Tongue (tissue), 2 donors: ENCODE measurements around the gene PBRM1. TPM values are rescaled to one million over a fixed set of nuclear protein-coding genes. Genes with fewer than 3 reads are reported as not detected.
A peak's percentile ranks its signal among the peaks of the same experiment; 100 is the strongest.

Experiments
- DNase-seq: peaks from one replicate; pipeline ENCODE4 v3.0.0-alpha.2; 2015
- total RNA-seq: library from RNA; depleted of rRNA; stranded (reverse); fragments of >200 nt; gene quantifications from one replicate; pipeline ENCODE4 v1.2.3, GENCODE V29; 2014

Gene PBRM1
- total RNA-seq, 1 donor from 2014 or later, result 94.3 TPM

DNA sequence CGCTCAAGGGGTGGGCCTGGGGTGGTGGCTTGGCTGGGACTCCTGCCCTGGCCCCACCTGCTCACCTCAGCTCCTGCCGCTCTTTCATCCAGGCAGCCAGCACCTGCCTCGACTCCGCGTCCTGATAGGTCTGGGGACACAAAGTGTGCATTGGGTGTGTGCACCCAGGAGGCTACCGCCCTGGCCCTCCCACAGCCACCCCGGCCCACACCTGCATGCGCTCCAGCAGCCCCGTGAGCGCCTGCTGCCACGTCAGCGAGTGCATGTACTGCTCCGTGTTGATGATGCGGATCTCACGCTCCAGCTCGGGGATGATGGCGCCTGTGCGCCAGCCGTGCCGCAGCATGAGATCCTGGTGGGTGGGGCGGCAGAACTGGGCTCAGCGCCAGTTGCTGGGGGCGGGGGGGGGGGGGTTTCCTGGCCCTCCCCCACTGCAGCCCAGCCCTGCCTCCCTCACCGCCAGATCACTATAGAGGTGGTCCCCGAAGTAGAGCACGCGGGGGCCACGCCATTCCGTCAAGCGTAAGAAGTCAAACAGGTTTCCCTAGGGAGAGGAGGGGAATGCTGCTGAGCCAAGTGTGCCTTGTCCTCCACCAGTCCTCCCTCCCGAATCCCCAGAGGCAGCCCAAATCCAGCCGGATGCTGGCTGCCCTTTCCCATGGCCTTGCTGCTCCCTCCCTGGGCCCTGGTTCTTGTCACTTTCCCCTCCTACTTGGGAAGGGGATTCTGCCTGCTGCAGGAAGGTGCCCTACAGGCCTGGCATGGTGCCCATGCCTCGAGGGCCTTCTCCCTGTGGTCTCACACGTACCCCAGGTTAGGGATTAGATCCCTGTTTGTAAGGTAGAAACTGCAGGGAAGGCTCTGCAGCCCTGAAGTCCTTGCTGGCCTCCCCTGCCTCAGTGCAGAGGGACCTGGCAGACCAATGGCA, 160.7 kb downstream of the PBRM1 start:
- DNase-seq, result peak; percentile 71

DNA sequence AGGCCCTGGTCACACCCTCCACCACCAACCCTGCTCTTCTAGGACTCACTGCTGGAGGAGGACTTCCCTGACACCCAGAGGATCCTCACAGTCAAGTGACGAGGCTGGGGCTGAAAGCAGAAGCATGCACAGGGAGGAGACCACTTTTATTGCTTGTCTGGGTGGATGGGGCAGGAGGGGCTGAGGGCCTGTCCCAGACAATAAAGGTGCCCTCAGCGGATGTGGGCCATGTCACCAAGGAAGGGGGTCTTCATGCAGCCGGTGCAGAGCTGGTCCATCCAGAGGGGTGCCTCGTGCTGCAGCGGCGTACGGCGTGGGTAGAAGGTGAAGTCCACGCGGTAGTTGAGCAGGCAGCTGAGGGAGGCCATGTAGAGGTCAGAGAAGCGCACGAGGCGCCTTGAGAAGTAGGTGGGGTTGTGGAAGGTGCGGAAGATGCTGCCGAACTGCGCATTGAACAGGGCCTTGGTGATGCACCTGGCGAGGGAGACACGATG, 161.4 kb downstream of the PBRM1 start:
- no peak for DNase-seq

DNA sequence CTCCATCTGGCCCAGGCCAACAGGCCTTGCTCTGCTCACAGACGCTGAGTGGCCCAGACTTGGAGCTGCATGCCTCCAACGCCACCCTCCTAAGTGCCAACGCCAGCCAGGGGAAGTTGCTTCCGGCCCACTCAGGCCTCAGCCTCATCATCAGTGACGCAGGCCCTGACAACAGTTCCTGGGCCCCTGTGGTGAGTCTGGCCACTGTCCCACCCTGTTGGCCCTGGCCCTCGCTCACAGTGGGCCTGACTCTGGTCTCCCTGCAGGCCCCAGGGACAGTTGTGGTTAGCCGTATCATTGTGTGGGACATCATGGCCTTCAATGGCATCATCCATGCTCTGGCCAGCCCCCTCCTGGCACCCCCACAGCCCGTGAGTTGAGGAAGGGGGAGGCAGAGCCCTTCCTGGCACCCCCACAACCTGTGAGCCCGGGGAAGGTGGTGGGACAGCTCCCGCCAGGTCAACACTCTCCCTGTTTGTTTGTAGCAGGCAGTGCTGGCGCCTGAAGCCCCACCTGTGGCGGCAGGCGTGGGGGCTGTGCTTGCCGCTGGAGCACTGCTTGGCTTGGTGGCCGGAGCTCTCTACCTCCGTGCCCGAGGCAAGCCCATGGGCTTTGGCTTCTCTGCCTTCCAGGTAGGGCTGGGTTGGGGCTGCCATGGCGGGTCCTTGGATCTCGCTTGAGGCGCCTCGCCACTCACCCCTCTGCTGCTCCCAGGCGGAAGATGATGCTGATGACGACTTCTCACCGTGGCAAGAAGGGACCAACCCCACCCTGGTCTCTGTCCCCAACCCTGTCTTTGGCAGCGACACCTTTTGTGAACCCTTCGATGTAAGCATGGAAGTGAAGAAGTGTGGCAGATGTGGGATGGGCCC, 162.1 kb downstream of the PBRM1 start:
- no peak for DNase-seq

DNA sequence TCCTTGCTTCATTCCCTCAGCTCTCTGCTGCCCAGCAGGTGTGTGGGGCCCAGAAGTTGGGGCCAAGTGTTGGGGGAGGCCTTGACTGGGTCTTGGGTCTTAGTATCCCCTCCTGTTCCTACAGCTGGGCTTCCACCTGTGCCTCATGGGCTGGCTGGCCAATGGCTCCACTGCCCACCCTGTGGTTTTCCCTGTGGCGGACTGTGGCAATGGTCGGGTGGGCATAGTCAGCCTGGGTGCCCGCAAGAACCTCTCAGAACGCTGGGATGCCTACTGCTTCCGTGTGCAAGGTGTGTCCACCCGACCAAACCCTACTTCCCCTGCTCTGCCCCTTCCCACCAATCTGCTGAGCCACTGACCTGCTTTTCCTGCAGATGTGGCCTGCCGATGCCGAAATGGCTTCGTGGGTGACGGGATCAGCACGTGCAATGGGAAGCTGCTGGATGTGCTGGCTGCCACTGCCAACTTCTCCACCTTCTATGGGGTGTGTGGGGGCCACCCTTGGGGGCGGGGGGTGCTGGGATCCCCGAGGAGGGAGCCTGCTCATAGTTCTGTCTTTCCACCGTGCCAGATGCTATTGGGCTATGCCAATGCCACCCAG, 163.0 kb downstream of the PBRM1 start:
- no peak for DNase-seq

DNA sequence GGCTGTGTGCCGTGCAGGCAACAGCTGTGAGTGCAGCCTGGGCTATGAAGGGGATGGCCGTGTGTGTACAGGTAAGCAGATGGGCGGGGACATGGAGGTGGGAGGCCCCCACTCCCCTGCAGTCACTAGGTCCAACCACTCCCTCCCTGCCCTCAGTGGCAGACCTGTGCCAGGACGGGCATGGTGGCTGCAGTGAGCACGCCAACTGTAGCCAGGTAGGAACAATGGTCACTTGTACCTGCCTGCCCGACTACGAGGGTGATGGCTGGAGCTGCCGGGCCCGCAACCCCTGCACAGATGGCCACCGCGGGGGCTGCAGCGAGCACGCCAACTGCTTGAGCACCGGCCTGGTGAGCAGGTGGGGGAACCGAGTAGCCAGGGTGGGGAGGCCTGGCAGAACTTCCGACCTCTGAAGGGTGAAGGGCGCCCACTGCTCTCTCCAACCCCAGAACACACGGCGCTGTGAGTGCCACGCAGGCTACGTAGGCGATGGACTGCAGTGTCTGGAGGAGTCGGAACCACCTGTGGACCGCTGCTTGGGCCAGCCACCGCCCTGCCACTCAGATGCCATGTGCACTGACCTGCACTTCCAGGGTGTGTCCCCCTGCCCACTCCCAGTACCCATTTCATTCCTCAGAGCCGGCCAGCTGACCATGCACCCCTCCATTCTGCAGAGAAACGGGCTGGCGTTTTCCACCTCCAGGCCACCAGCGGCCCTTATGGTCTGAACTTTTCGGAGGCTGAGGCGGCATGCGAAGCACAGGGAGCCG, 163.6 kb downstream of the PBRM1 start:
- no peak for DNase-seq

DNA sequence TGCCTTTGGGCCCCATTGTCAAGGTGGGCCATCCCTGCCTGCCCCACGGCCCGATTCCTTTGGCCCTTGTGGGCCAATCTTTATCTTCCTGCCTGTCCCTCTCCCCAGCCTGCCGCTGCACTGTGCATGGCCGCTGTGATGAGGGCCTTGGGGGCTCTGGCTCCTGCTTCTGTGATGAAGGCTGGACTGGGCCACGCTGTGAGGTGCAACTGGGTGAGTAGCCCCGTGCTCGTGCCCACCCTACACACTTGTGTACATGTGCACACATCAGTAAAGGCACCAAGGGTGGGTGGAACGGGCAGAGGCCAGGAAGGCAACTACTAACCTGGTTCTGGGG, 164.3 kb downstream of the PBRM1 start:
- DNase-seq, result no peak

DNA sequence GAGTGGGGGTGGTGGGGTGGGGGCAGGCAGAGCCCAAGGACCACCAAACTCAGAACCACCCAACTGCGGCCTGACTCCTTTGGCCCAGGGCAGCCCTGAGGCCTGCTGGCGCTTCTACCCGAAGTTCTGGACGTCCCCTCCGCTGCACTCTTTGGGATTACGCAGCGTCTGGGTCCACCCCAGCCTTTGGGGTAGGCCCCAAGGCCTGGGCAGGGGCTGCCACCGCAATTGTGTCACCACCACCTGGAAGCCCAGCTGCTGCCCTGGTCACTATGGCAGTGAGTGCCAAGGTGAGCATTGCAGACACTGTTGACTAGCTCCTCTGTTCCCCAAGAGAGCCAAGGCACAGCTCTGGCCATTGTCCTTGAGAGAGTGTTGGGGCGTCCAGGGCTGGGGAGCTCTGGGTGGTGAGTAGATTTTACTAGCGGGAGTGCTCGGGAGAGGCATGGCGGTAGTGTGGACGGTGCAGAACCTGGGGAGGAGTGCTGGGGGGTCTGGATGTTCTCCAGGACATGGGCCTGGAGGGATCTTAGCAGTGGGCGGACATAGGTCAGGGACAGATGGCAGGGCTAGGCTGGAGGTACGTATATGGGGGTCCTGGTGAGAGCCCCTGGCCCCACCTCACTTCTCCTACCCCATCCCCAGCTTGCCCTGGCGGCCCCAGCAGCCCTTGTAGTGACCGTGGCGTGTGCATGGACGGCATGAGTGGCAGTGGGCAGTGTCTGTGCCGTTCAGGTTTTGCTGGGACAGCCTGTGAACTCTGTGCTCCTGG, 164.8 kb downstream of the PBRM1 start:
- no peak for DNase-seq

DNA sequence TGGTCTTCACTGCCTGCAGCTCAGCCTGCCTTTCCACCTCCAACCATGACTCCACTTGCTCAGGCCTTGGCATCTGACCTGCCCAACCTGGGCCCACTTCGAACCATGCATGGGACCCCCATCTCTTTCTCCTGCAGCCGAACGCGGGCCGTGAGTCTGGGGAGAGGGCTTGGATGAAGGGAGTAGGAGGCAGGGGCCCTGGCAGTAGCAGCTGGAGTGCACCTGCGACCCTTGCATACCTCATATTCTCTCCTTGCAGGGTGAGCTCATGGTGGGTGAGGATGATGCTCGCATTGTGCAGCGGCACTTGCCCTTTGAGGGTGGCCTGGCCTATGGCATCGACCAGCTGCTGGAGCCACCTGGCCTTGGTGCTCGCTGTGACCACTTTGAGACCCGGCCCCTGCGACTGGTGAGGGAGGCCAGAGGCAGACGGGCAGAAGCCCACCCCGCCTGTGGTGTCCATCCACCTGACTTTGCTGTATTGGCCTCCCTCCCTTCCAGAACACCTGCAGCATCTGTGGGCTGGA, 165.5 kb downstream of the PBRM1 start:
- DNase-seq, result no peak

DNA sequence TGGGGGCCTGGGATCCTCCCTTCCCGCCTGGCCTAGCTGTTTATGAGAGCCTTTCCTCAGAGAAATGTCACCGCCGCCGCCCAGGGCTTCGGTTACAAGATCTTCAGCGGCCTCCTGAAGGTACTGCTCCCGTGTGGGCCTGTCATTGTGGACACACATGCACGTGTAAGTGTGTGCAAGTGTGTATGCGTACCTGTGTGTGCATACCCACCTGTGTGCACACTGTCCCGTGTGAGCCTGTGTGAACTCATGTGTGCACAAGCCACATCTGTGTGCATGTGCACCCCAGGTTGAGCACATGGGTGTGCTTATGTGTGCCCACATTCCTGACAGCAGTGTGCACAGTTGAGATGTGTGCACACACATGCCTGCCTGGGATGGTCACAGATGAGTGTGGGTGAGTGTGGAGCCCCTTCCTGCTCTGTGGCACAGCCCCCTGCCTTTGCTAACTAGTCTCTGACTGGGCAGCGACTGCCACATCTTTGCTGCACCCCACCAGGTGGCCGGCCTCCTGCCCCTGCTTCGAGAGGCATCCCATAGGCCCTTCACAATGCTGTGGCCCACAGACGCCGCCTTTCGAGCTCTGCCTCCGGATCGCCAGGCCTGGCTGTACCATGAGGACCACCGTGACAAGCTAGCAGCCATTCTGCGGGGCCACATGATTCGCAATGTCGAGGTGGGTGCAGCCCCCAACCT, 166.1 kb downstream of the PBRM1 start:
- no peak for DNase-seq

DNA sequence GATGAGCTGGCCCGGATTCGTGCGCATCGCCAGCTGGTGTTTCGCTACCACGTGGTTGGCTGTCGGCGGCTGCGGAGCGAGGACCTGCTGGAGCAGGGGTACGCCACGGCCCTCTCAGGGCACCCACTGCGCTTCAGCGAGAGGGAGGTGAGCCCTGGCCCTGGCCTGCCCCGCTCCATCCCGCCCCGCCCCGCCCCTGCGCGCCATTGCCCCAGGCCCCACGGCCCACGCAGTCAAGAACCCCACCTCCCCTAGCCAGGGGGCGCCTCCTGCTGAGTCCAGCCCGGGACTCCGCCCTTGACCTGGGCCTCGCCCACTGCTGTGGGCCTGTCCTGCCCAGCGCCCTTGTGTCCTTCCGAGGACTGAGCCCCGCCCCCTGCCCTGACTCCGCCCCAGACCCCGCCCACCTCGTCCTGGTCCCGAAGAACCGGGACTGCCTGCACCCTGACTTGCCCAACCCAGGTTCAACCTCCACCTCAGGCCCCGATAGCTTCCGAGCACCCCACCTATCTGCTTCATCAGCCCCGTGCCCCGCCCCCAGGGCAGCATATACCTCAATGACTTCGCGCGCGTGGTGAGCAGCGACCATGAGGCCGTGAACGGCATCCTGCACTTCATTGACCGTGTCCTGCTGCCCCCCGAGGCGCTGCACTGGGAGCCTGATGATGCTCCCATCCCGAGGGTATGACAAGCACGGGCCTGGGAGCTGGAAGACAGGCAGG, 166.8 kb downstream of the PBRM1 start:
- no peak for DNase-seq

DNA sequence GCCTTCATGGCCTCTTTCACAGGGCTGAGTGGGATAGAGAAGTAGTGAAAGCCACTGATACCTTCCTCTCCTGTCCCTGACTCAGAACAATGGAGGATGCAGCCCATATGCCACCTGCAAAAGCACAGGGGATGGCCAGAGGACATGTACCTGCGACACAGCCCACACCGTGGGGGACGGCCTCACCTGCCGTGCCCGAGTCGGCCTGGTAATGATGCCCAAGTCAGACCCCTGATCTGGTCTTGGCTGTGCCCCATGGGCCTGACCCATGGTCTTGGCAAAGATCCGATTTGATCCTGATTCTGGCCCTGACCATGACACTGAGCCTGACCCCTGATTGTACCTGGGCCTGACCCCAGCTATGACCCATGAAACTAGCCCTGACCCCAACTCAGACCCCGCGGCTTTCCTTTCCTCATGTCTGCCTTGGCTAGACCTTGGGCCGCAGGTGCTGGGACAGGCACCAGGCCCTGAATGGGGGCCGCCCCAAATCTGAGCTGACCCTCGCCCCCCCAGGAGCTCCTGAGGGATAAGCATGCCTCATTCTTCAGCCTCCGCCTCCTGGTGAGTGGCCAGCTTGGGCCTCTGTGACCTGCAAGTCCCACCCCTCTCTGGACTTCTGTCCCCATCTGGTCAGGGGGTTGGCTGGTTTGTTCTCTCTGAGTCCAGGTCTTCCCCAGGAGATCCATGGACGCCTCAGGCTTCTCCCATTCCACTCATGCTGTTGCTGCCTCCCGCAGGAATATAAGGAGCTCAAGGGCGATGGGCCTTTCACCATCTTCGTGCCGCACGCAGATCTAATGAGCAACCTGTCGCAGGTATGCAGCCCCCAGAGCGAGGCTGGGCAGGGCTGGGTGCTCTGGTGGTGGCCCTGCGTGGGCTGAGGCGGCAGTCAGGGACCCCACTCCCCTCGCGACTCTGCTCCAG, 167.7 kb downstream of the PBRM1 start:
- DNase-seq, result no peak

DNA sequence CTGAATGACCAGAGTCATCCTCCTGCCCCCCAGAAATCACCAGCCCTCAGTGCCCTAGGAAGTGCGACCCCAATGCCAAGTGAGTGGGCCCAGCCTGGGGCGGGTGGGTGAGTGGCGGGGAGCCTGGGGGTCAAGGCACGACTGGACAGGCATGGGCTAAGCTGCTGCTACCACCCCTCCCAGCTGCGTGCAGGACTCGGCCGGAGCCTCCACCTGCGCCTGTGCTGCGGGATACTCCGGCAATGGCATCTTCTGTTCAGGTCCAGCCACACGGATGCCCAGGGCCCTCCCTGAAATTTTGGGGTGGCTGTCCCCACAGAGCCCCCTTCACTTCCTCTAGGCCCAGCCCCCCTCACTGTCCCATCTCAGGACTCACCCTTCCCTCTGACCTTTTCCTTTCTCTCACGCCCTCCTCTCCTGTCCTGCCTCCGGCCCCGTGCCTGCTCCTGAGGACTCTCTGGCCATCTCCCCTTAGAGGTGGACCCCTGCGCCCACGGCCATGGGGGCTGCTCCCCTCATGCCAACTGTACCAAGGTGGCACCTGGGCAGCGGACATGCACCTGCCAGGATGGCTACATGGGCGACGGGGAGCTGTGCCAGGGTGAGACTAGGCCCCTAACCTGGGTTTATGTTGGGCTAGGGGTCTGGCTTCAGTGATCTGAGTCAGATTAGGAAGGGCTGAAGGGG, 169.1 kb downstream of the PBRM1 start:
- DNase-seq, result no peak

DNA sequence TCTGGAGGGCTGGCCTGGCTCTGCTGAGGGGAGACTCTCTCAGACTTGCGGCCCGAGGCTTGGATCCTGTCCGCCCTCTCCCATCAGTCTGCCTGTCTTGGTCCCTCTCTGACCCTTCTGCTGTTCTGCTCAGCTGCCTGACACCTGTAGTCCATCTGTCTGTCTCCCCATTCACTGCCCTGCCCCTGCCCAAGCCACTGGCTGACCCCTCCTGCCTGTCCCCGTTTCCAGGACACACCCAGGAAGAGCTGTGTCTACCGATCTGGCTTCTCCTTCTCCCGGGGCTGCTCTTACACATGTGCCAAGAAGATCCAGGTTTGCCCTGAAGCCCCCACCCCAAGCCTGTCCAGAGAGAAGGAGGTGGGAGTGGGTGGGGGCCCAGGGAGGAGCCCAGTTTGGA, 170.5 kb downstream of the PBRM1 start:
- no peak for DNase-seq

DNA sequence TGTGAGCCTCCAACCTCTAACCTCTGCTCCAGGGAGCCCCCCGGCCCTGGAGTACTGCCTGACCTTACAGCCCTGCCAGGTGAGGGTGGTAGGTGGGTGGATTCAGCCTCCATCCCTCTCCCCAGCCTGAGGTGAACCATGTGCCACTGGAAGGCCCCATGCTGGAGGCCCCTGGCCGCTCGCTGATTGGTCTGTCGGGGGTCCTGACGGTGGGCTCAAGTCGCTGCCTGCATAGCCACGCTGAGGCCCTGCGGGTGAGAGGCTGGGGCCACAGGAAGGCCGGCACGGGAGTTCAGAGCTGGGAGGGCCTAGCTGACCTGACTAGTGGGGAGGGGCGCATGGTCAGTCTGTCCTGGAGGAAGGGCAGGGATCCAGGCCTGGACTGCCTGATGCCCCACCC, 171.1 kb downstream of the PBRM1 start:
- DNase-seq, result no peak

DNA sequence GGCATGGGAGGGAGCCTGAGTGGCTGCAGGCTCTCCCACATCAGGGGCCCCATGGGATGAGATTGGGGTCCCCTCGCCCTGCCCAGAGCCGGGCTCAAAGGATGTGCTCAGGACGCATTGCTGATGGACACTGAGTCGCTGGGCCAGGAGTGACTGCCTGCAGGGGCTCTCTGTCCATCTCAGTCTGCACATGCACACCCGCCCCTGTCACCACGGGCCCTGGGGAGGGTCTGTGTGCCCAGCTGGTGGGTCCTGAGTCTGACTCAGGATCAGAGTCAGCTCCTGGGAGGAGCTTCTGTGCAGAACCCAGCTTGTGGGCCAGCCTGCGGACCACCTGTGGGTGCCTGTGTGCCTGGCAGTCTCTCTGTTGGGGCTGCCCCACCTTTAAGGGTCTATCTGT, 172.4 kb downstream of the PBRM1 start:
- no peak for DNase-seq

DNA sequence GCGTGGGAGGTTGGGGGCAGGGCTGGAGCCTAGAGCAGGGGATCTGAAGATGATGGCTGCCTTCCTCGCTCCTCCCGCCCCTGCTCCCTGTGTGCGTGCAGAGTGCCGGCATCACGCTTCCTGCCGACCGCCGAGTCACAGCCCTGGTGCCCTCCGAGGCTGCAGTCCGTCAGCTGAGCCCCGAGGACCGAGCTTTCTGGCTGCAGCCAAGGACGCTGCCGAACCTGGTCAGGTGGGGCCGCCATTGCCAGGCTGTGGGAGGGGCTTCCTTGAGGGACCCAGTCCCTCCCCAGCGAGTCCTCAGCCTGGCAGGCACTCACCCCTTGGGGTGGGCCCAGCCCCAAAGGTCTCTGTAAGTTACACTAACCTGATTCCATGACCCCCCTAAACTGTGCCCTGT, 173.0 kb downstream of the PBRM1 start:
- no peak for DNase-seq

DNA sequence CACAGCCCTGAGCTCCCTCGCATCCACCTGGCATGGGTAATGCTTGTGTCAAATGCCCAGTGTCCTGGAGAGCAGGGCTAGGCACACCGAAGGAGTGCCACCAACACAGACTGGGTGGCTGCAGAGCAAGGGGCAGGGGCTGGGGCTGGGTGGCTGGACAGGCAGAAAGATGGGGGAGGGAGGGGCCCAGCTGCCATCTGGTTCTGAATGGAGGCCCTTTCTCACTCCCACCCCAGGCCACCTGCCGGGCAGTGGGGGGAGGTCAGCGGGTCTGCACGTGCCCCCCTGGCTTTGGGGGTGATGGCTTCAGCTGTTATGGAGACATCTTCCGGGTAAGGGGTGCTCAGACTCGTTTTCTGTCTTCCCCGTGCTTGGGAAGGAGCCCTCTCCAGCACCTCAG, 173.6 kb downstream of the PBRM1 start:
- no peak for DNase-seq

DNA sequence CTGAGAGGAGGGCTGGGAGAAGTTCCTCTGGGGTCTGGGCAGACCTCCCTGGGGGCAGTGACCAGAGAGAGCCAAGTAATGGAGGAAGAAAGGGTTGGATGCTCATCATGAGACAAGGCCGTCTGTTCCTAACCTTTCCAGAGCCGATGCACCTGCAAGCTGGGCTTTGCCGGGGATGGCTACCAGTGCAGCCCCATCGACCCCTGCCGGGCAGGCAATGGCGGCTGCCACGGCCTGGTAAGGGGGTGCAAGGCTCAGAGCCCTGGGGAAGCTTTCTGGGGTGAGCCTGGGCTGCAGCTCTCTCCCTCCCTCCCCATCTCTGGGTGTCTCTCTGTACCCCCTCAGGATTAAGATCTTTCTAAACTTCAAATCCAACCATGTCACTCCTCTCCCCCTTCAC, 174.2 kb downstream of the PBRM1 start:
- DNase-seq, result no peak
